Esophagus muscularis mucosa (tissue), 3 donors: ENCODE measurements around the gene DISC1.
"Not testable (repeated sequence)": the region's sequence is repeated elsewhere in the genome, so short reads cannot be mapped to it uniquely, and the experiment has no call there.

Source experiments
- EP300 ChIP-seq: sonication (generic); formaldehyde crosslinking; IDR thresholded peaks from one replicate; pipeline ENCODE4 v1.6.1; 2017; ENCODE audit warnings: antibody characterized with exemption
- TF ChIP-seq, protein P1 (sequence below), 3 experiments: fragments of 200-600 bp in 2 of 3; fragments of 450-650 bp in 1 of 3; sonication (generic) in 2 of 3; IDR thresholded peaks; one replicate each; pipeline ENCODE4 v1.5.1; 2017 to 2019; ENCODE audit warnings: antibody characterized with exemption in 3 of 3, mild to moderate bottlenecking in 2 of 3, moderate library complexity in 1 of 3

DNA sequence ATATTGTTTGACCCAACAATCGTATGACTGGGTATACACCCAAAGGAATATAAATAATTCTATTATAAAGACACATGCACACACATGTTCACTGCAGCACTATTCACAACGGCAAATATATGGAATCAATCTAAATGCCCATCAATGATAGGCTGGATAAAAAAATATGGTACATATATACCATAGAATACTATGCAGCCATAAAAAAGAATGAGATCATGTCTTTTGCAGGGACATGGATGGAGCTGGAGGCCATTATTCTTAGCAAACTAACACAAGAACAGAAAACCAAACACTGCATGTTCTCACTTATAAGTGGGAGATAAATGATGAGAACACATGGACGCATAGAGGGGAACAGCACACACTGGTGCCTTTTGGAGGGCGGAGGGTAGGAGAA lies 1.5 kb upstream of the DISC1 start:
- not testable (repeated sequence) for TF ChIP-seq EP300
- TF ChIP-seq, protein P1, sequence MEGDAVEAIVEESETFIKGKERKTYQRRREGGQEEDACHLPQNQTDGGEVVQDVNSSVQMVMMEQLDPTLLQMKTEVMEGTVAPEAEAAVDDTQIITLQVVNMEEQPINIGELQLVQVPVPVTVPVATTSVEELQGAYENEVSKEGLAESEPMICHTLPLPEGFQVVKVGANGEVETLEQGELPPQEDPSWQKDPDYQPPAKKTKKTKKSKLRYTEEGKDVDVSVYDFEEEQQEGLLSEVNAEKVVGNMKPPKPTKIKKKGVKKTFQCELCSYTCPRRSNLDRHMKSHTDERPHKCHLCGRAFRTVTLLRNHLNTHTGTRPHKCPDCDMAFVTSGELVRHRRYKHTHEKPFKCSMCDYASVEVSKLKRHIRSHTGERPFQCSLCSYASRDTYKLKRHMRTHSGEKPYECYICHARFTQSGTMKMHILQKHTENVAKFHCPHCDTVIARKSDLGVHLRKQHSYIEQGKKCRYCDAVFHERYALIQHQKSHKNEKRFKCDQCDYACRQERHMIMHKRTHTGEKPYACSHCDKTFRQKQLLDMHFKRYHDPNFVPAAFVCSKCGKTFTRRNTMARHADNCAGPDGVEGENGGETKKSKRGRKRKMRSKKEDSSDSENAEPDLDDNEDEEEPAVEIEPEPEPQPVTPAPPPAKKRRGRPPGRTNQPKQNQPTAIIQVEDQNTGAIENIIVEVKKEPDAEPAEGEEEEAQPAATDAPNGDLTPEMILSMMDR (IDR thresholded peaks at IDR 0.05), result not testable (repeated sequence)
